HG02973 (cell line): ENCODE measurements around the gene CTDSPL2.
"Not testable (repeated sequence)": the region's sequence is repeated elsewhere in the genome, so short reads cannot be mapped to it uniquely, and the experiment has no call there.

ENCODE experiments used
- ATAC-seq: cut with Tn5 transposase; IDR thresholded peaks from one replicate; pipeline ENCODE4 v1.9.1; 2021; ENCODE audit warnings: moderate library complexity; ENCODE audit not compliant: unreplicated experiment

The CTDSPL2 gene

DNA sequence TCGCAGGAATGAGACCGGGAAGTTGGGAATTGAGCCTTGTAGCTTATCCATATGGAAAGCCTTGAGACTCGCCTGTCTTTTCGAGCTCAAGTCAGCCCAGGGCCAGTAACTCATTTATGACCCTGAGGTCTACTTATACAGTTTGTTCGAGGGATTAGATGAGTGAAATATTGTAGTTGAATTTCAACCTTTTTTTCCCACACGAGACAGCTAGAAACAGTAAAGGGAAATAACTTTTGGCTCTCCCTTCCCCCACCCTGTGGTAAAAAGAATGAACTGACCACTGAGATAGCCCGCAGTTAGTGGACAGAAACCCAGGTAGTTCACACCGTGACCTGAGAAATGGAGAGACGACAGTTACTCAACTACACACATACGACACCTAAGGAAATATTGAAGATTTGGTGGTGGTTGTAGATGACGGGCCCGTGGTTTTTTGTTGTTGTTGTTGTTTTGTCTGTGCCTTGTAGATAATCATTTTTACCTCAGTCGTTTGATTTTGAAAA lies 110.4 kb downstream of the CTDSPL2 start:
- ATAC-seq, result no peak

DNA sequence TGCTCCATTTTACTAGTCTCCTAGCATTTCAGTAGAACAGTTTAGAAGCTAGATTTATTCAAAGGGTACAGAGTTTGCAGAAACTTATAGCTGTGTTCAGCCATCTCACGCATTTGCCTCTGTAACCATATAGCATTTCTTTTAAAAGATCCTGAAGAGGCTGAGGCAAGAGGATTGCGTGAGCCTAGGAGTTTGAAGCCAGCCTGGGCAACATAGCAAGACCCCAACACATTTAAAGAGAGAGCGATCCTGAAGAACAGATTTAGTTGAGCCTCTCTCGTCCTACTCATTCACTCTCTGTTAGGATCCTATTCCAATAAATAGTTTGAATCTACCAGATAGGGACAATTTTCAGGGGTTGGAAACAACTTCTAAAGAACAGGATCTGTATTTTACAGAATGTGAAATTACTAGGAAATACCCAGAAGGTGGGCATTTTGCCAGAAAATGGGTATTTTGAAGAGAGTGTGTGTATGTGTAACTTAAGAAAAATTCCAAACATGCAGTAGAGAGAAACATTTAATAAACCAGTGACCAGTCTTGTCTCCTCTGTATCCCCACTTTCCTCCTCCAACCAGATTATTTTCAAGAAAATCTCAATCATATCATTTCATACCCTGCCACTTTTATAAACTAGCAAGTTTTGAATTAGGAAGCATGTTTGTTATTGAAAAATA lies 114.0 kb downstream of the CTDSPL2 start:
- ATAC-seq, result no peak

DNA sequence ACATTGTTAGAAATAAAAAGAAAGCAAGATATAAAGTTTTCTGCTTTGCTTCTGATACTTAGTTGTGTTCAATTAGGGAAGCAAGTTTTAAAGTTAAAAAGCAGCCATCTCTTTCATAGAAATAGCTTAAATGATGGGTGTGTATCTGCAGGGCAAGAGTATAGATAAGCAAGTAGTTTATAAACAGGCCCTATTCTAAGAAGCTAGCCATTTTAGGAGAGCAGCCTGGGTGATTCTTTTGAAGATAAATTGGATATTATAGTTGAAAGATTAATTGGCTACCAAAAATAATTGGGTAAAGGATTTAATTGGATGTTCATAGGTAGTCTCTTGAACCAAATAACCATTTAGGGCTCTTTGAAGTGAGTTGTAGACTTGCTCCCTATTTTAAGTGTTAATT lies 115.2 kb downstream of the CTDSPL2 start:
- ATAC-seq, result no peak

DNA sequence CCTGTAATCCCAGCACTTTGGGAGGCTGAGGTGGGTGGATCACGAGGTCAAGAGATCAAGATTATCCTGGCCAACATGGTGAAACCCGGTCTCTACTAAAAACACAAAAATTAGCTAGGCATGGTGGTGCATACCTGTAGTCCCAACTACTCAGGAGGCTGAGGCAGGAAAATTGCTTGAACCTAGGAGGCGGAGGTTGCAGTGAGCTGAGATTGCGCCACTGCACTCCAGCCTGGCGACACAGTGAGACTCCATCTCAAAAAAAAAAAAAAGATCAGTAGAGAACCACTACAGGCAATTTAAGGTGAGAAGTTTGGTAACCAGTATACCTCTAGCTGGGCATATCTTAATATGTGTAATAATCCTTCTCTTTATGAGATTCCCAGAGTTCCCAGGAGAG lies 117.3 kb downstream of the CTDSPL2 start:
- not testable (repeated sequence) for ATAC-seq

- no peak for ATAC-seq
These were observed 118.7 kb downstream of the CTDSPL2 start for GRCh38 chr15:44545913-44546802.

DNA sequence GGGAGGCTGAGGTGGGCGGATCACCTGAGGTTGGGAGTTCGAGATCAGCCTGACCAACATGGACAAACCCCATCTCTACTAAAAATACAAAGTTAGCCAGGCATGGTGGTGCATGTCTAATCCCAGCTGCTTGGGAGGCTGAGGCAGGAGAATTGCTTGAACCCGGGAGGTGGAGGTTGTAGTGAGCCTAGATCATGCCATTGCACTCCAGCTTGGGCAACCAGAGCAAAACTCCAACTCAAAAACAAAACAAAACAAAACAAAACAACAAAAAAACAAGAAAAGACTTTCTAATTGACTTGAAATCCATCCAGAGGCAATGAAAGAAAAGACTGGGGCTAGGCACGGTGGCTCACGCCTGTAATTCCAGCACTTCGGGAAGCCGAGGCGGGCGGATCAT lies 121.7 kb downstream of the CTDSPL2 start:
- ATAC-seq, result not testable (repeated sequence)

- ATAC-seq, result no peak
These were observed 122.8 kb downstream of the CTDSPL2 start for GRCh38 chr15:44550256-44550655.

DNA sequence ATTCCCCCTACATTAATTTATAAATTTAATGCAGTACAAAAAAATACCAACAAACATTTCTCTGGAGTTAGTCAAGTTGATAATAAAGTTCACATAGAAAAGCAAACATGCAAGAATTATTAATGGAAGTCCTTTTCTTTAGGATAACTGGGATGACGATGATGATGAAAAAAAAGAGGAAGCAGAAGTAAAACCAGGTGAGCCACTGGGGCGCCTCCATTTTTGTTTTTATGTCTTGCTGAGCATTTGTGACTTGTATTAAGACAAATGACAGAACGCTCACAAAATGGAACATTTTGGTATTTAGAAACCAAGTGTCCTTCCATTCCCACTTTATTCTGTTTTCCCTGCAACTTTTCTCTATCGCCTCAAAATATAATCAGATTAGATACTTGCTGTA lies 123.3 kb downstream of the CTDSPL2 start:
- no peak for ATAC-seq

DNA sequence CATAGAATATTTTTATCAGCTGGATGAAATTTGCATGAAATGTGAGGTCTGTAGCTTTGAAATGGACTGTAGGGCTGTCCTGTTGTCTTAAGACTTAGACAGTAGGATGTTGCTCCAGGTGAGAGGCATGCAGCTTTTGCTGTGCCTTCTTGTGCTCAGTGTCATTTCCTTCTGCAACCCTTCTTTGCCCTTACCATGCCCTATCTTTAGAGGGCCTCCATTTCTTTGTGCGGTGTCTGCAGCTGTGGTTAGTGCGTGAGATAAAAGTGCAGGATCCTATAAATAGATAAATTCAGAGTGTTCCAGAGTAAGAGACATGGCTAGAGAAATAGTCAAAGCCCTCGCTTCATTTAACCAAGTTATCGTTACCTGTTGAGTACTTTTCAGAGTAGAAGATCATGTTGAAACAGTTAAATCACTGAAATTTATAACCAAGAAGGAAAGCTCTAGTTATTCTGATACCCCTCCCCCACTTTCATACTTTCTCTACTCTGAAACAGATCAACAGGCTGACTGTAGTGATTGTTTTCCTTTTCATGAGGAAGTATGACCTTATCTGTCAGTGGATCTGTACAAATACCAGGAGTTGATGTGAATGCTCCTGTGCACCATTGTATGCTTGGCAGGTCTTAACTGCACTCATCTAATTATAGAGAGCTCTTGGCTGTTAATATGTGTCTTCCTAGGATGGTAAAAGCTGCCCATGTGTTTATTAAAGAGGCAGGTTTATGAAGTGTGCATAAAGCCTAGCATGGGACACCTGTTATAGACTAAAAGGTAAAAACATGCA lies 127.7 kb downstream of the CTDSPL2 start:
- no peak for ATAC-seq

- ATAC-seq, result not testable (repeated sequence)
These were observed 133.5 kb downstream of the CTDSPL2 start for GRCh38 chr15:44560926-44561325.

DNA sequence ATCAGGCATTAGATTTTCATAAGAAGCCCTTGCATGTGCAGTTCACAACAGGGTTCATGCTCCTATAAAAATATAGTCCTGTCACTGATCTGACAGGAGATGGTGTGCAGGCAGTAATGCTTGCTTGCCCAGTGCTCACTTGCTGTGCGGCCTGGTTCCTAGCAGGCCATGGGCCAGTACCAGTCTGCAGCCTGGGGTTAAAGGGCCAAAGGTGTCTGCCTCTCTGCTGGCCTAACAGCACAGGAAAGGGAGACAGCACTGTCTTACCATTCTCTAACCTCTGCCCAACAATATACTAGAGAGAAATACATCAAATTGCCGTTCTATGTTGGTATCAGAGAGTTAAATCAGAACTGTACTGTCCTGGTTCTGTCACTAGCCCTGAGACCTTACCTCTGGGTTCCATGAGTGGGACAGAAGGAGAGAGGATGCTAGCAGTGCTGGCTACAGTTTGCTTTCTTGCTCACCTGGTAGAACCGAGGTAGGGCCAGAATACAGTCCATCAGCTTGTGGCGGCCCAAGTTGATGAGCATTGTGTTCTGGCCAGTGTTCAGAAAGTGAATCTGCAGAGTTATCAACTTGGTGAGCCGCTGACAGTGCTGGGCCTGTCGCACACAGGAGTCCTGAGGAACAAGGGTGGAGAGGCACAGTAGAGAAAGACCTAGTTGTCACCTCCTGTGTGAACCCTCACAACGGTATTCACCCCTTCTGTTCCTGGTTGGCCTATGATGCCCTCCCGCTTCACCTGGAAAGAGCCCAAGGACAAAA lies 138.1 kb downstream of the CTDSPL2 start:
- ATAC-seq, result no peak

DNA sequence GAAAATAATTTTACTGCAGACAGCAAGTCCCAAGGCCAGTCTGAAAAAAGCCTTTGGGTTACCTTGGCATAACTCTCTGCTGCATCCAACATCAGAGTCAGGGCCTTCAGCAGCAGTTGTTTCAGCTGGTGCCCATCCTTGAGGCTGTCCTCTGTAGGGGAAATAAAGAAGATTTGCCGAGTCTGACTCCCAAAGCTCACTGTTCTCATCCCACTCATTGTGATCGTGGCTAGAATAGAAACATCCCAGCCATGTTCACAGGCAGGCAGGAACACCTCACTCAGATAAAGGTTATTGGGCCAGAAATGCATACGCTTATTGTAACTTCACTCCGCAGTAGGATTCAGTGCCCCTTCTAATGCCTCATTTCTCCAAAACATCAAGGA lies 138.7 kb downstream of the CTDSPL2 start:
- ATAC-seq, result no peak

GRCh38 chr15:44568338-44568737 lies 140.9 kb downstream of the CTDSPL2 start:
- no peak for ATAC-seq

- ATAC-seq, result no peak
These were observed 141.9 kb downstream of the CTDSPL2 start for GRCh38 chr15:44569316-44569715.

DNA sequence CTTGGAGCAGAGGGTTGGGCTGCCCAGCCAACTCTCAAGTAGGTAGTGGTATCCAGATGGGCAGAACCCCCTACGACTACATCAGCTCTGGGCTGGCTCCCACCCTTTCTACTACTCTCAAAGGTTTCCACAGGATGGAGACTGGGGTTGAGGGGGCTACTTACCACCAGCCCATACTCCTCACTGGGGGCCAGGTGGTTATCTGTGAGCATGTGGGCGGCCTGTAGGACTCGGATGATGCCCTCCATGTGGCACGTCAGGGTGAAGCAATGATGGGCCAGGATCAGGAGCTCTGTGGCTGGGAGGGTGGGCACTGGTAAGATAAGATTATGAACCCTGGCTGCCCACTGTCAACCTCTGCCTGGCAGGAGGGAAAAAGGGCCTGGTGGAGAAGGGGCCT lies 142.9 kb downstream of the CTDSPL2 start:
- no peak for ATAC-seq

DNA sequence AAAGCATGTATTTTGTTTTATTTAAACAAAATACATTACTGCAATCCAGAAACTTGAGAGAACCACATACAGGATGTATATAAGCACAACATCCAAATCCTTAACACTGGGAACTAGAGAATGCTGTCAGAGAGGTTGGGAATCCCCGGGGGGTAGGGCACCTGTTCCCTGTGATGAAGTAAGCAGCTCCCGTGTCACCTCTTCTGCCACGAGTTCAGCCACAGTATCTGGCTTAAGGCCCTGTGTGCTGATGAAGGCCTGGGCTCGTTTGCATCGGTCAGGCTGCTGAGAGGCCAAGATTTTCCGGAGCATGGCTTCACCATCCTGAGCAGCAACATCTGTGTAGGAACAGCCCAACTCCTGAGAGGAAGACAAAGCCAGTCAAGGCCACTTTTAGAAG lies 146.0 kb downstream of the CTDSPL2 start:
- ATAC-seq, result no peak

DNA sequence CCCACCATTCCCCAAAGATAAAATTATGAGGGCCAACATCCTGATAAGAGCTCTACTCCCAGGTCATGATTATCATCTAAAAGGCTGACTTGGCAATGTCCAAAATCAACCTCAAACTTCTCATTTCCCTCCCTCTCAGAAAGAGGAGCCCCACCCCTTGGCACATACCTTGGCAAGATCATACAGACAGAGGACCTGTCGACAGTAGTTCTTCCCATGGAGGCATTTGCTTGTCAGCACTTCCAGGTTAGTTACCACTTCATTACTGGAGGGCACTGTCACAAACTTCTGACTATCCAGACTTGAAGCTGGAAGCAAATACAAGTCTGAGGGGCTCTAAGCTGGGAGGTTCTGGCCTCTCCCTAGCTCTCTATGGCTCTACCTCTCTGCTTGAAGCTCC lies 147.3 kb downstream of the CTDSPL2 start:
- no peak for ATAC-seq
